ENCODE data around the gene CMPK1.

CMPK1 gene

GRCh38 chr1:47396671-47397196 is 63.1 kb downstream of the CMPK1 start:
- DNase-seq: no peak

DNA sequence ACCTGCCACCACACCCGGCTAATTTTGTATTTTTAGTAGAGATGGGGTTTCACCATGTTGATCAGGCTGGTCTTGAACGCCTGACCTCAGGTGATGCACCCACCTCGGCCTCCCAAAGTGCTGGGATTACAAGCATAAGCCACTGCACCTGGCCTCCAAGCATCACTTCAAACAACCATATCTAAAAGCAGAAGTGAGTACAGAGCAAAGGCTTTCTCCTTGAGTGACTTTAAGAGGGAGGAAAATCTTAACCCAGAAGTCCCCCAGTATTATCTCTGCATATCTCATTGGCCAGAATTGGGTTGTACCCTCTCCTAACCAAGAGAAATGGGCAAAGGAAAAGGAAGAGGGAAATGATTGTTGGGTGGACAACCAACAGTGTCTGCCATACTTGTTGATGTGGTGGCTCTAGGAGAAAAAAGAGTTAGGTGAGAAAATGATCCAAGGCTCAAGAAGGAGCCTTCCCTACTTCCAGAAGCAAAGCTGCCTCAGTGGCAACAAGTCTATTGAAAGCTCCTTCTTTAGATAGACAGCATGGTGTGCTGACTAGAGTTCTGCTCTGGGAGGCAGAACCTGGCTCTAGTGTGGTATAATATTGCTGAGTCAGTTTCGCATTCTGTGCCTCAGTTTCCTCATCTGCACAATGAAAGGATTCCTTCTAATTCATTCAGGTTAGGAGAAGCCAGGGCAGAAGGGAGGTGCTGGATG is 65.7 kb downstream of the CMPK1 start:
- DNase-seq: no peak

GRCh38 chr1:47399846-47400155 is 66.2 kb downstream of the CMPK1 start:
- DNase-seq: no peak

DNA sequence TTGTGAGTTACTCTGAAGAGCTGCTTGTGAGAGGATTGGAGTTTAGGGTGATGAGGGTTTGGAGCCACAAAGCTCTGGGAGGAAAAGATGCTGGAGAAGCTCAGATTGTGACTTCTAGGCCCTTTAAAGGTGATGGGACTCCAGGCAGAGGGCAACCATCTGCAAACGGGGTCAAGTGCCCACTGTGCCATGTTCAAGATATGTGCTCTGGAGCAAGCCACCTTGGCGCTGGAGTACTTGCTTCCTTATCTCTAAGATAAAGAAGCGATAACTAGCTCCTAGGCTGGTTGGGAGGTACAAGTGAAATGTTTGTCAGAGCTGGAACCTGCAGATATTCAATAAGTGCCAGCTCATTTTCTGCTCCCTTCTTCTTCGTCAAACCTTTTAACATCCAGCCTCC is 68.2 kb downstream of the CMPK1 start:
- DNase-seq: no peak

DNA sequence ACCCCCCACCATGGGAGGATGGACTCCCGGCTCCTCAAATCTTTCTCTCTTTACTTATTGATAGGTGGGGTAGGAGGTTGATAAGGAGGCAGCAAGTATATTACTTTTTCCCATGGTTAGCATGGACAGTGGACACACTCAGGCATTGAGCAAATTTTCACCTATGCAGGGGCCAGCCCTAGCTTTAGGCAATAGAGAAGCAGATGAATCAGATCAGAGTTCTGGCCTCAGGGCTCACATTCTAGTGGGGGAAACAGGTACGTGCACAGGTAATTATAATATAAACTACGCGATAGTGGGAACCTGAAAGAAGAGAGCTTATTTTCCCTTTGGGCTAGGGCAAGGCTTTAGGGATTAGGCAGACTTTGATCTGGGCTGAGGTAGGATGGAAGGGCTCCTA is 69.0 kb downstream of the CMPK1 start:
- DNase-seq: no peak

DNA sequence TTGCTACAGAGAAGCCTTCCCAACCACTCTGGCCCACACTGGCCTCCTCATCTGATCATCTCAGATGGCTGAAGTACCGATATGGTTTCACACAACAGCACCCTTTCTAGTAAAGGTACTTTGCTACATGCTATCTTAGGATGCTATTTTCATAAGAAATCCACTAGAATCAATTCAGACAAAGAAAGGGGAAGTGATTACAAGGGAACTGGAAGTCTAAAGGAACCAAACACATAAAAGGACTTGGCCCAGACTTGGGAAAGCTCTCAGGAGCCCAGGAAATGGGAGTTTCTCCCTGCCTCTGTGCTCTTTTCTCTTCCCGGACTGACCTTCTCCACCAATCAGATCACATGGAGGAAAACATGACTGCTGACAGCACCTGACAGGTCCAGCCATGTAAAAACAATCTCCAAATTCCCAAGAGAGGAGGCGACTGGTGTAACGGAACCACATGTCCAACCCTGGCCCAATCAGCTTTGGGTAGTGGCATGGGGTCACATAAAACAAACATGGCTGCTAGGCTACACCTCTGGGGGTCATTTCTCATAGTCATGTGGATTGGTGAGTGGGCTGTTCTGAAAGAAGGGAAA is 69.8 kb downstream of the CMPK1 start:
- DNase-seq: no peak

- DNase-seq: no peak
These were observed 72.1 kb downstream of the CMPK1 start for GRCh38 chr1:47405697-47406096.

- no peak for DNase-seq
These were observed 73.4 kb downstream of the CMPK1 start for GRCh38 chr1:47406966-47407365.

- no peak for DNase-seq
These were observed 73.9 kb downstream of the CMPK1 start for GRCh38 chr1:47407481-47407880.

DNA sequence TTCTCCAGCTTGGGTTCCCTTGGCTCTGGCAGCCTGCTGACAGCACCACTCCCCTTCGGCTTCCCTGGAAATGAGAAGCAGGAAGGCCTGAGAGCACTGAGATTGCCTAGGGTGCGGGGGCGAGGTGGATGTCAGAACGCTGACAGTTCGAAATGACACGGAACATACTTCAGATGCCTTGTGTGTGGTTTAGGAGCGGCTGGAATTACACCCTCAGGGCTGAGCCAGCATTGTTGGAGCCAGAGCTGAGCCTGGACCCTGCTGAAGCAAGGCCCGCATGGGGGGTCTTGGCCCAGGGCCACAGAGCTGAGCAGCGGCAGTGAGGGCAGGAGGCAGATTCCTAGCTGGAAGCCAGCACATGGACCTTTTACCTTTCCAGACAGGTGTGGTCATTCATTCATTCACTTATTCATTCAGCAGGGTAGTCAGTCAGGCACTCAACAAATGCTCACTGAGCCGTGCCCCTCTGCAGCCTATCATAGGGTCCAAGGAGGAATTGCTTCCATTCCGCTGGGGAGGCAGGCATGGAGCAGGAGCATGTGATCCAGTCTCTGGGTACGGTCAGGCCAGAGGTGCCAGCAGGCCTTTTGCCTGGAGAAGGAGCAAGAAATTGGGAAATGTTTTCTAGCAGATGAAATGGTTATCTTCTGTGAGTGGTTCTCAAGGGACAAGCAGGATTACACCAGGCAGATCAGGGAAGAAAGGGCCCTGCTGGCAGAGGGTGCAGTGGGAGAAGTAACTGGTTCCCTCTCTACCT is 75.9 kb downstream of the CMPK1 start:
- no peak for DNase-seq

GRCh38 chr1:47410068-47410455 is 76.5 kb downstream of the CMPK1 start:
- no peak for DNase-seq

DNA sequence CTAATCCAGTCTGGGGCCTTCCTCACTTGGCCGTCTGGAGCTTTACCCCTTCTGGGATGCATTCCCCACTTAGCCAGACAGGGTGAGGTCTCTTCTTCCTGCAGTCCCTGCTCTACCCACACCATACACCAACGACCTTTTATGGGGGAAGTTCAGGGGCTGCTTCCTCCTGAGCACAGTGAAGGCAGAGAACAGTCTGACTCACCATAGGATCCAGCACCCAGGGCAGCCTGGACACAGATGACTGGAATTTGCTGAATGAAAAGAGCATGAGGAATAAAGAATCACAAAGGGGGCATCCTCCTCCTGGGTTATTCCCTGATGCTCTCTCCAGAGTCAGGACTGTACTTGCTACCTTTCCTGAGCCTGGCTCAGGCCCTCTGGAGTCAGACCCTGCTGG is 77.8 kb downstream of the CMPK1 start:
- no peak for DNase-seq

DNA sequence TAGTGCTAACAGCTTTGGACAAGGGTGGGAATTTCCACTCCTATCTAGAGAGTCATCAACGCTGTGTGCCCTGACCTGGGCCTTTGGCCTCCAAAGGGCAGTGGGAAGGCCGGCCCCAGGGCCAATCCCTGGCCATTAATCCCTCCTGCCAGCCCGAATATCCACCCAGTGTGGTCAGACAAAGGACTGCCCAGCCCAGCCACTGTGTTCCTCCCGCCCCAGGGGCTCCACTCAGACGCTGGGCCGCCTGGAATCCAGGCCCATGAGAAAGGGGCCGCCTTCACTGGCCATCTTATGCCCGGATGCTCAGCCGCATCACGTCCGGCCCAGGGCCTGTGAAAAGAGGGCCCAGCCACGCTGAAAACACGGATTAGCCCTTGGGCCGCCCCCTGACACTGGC is 78.8 kb downstream of the CMPK1 start:
- DNase-seq: no peak

DNA sequence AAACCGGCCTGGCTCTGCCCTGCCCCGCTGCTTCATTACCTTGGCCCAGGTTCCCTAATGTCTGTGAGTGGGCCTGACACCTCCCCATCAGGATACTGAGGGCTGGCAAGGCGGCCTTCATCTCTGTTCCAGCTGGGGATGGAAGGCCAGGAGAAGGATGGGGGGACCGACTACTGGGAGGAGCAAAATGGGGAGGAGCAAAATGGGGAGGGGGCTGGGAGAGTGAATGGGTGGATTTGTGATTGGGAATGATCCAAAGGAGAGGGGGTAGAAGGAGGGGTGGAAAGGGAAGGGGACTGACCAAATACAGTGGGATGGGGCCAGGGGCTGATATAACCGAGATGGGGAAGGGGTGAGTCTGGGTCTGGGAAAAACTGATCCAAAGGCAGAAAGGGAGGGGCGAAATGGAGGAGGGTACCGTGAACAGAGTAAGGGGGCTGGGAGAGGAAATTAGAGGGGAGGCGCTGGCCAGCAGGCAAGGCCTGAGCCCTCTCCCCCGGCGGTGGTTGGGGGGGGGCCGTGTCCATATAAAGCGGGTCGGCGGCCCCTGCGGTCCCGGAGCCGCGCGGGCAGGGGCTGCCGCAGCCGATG is 82.2 kb downstream of the CMPK1 start, which contains the start of gene FOXE3:
TSS of gene FOXE3 (plus strand) at position 558 of the 591 bp plus-strand sequence. CDS start at position 589, 31 bp downstream.
- no peak for DNase-seq

DNA sequence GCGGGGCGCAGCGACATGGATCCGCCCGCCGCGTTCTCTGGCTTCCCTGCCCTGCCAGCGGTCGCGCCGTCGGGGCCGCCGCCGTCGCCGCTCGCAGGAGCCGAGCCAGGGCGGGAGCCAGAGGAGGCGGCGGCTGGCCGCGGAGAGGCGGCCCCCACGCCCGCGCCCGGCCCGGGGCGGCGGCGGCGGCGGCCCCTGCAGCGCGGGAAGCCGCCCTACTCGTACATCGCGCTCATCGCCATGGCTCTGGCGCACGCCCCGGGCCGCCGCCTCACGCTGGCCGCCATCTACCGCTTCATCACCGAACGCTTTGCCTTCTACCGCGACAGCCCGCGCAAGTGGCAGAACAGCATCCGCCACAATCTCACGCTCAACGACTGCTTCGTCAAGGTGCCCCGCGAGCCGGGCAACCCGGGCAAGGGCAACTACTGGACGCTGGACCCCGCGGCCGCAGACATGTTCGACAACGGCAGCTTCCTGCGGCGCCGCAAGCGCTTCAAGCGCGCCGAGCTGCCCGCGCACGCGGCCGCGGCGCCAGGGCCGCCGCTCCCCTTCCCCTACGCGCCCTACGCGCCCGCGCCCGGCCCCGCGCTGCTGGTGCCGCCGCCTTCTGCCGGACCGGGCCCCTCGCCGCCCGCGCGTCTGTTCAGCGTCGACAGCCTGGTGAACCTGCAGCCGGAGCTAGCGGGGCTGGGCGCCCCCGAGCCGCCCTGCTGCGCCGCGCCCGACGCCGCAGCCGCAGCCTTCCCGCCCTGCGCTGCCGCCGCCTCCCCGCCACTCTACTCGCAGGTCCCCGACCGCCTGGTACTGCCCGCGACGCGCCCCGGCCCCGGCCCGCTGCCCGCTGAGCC is 83.0 kb downstream of the CMPK1 start:
- DNase-seq: no peak

GRCh38 chr1:47417170-47418044 is 83.8 kb downstream of the CMPK1 start:
- DNase-seq: no peak

DNA sequence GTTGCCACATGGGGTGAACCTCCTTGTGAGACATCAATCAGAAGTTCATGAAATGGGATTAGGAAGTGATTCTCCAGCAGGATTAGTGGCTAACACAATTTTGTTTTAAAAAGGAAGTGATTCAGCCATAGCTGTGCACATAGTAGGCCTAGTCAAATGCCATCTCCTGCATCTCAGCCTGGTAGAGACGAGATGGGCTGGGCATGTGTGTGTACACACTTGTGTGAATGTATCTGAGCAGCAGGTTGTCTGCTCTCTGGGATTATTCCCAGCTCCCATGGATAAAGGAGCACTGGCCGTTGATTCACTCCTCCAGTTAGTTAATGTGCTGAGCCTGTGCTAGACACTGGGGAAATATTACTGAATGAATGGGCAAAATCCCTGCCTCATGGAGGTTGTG is 84.5 kb downstream of the CMPK1 start:
- no peak for DNase-seq

- no peak for DNase-seq
These were observed 85.2 kb downstream of the CMPK1 start for GRCh38 chr1:47418681-47419325.

DNA sequence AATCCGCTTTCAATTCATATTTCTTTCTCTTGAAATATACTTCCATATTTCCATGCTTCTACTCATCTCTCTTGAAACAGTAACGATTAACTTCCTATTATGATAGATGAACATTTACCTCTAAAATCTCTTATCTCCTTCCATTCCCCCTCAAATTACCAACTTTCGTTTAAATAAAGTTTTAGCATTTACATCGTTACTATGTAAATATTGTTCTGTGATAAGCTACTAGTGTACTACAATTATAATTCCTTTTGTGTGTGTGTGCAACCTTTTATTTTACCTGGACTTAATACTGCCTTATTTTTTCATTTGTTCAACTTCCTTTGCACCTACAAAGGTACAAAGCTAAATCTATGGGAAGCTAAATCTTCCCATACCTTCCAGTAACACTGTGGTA is 87.0 kb downstream of the CMPK1 start:
- DNase-seq: no peak

GRCh38 chr1:47423872-47424271 is 90.3 kb downstream of the CMPK1 start:
- DNase-seq: no peak

DNA sequence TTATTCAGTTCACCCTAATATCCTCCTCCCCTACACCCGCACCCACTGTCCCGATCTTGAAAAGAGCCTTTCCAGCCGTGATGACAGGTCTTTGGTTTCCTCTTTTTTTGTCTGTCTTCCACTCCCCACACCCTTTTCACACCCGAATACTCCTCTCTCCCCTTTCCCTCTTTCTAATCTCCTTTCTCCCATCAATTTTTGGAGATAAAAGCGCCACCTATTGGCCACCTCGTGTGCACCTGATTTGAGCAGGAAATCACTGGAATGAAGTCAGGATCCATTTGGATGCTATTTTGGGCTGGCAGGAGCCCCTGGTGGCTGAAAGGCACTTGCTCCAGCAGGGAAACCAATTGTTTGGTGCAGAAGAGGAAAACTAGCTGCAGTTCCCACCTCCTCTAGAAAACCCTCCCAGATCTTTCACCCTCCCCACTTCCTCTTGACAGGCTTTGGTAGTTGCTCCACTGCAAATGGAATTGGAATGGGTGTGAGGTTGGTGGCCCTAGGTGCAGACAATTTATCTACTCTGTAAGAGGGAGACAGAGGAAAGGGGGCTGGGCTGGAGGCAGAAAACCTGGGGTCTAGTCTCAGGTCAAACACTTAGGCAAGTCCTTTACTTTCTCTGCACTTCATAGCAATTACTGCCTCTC is 90.9 kb downstream of the CMPK1 start:
- DNase-seq: no peak

All from activated CD4-positive, CD25-positive, alpha-beta regulatory T cell (primary cell).